Heart left ventricle (tissue), 13 donors: ENCODE measurements around the gene AFAP1.

Experiments used
- POLR2A ChIP-seq, 2 donors: fragments of 450-650 bp; IDR thresholded peaks; one replicate each; pipeline ENCODE4 v1.6.1; 2017; ENCODE audit warnings: antibody characterized with exemption in 2 of 2, mild to moderate bottlenecking in 2 of 2, moderate library complexity in 2 of 2
- TF ChIP-seq, protein P1 (sequence below), 12 donors: fragments of 200-600 bp; sonication (generic) in 4 of 12; IDR thresholded peaks; one replicate each; pipeline versions ENCODE4 v1.5.0 to v1.8.0; 2018 to 2022; ENCODE audit warnings: antibody characterized with exemption in 12 of 12, mild to moderate bottlenecking in 5 of 12
- donor health status: ischemic (EF 13 %, LVEDD 7.1; RV severe dilation, severe dysfunction).
- donor health status: DM: no; HTN: yes; CAD: no.
- donor health status: DM: no; HTN: no; CAD: no.
- donor health status: ischemic (EF 25% LVEDD 6.9; RV normal size, moderate dysfunction).
- donor health status: ischemic (EF 25% LVEDD 5.7; RV mildly dilated, moderate dysfunction).
- donor health status: ischemic (EF 35%, LVEDD 5.7; RV mildly dilated, moderate dysfunction).
- donor health status: nonischemic (EF 11% LVEDD 7.7; RV severe dilation, severe dysfunction).
- donor health status: DM: yes; HTN: yes; CAD: no.
- donor health status: PGD.
- donor health status: ischemic (EF 29% LVEDD 5.4; RV normal size, mild dysfunction).
- donor health status: nonischemic (EF 23%, LVEDD 6.1; RV moderate dilation, normal function).

DNA sequence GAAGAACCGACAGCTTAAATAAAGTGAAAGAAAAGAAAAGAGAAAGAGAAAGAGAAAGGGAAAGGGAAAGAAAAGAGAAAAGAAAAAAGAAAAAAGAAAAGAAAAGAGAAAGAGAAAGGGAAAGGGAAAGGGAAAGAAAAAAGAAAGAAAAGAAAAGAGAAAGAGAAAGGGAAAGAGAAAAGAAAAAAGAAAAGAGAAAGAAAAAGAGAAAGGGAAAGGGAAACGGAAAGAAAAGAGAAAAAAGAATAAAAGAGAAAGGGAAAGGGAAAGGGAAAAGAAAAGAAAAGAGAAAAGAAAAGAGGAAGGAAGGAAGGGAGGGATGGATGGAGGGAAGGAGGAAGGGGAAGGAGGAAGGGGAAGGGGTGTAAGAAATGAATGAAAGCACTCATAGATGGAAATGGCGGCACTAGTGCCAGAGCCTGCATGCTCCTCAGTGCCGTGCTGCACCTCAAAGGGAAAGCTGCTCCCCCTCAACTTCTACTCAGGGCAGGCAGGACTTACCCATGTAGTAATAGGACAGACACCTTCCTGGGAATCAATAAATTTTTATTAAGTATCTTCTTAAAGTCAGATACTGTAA lies 70.7 kb downstream of the AFAP1 start:
- TF ChIP-seq, protein P1, sequence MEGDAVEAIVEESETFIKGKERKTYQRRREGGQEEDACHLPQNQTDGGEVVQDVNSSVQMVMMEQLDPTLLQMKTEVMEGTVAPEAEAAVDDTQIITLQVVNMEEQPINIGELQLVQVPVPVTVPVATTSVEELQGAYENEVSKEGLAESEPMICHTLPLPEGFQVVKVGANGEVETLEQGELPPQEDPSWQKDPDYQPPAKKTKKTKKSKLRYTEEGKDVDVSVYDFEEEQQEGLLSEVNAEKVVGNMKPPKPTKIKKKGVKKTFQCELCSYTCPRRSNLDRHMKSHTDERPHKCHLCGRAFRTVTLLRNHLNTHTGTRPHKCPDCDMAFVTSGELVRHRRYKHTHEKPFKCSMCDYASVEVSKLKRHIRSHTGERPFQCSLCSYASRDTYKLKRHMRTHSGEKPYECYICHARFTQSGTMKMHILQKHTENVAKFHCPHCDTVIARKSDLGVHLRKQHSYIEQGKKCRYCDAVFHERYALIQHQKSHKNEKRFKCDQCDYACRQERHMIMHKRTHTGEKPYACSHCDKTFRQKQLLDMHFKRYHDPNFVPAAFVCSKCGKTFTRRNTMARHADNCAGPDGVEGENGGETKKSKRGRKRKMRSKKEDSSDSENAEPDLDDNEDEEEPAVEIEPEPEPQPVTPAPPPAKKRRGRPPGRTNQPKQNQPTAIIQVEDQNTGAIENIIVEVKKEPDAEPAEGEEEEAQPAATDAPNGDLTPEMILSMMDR (IDR thresholded peaks at IDR 0.05) = no peak
- TF ChIP-seq POLR2A (IDR thresholded peaks at IDR 0.05) = no peak
